GM12873 (cell line): ENCODE measurements around the gene CRIP2.

ENCODE experiments used
- TF ChIP-seq, protein P1 (sequence below): IDR thresholded peaks from 2 replicates; pipeline ENCODE4 v1.5.1; 2012; ENCODE audit warnings: low read depth, mild to moderate bottlenecking, moderate library complexity, low read length, control low read depth; ENCODE audit not compliant: insufficient read depth; ENCODE audit errors: missing control alignments

CRIP2 gene

DNA sequence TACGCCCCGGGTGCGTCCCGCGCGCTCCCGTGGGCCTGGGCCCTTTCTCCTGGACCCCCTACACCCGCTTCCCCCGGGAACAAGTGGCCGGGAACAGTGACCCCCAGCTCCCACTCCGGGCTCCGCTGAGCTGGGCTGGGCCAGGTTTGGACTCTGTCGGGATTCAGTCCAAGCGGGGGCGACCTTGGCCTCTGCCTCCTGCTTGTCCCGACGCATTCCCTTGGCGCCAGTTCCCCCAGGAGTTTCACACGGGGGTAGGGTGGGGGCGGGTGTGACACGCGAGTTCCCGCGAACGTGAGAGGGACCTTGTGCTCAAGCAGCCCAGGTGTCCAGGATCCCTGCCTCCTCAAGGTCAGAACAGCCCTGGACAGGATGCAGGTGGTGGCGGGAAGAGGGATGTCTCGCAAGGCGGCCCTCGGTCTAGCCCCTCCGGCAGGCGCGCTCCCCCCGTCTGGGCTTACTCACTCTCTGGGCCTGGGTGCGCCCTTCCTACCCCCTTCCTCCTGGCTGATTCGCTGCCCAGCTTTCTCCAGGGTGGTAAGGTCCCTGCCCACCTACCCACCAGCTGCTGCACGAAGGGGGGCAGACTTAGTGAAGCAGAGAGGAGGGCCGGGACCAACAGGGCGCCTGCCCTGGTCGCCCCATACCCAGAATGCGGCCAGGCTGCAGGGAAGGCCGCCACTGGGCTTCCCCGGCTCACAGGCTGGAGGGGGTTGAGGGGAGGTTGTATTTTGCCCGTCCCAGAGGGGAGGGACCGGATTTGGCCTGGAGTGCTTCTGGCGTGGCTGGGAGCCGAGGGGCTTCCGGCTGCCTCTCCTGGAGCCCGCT, 862 bp downstream of the CRIP2 start:
- TF ChIP-seq, protein P1, sequence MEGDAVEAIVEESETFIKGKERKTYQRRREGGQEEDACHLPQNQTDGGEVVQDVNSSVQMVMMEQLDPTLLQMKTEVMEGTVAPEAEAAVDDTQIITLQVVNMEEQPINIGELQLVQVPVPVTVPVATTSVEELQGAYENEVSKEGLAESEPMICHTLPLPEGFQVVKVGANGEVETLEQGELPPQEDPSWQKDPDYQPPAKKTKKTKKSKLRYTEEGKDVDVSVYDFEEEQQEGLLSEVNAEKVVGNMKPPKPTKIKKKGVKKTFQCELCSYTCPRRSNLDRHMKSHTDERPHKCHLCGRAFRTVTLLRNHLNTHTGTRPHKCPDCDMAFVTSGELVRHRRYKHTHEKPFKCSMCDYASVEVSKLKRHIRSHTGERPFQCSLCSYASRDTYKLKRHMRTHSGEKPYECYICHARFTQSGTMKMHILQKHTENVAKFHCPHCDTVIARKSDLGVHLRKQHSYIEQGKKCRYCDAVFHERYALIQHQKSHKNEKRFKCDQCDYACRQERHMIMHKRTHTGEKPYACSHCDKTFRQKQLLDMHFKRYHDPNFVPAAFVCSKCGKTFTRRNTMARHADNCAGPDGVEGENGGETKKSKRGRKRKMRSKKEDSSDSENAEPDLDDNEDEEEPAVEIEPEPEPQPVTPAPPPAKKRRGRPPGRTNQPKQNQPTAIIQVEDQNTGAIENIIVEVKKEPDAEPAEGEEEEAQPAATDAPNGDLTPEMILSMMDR = no peak

DNA sequence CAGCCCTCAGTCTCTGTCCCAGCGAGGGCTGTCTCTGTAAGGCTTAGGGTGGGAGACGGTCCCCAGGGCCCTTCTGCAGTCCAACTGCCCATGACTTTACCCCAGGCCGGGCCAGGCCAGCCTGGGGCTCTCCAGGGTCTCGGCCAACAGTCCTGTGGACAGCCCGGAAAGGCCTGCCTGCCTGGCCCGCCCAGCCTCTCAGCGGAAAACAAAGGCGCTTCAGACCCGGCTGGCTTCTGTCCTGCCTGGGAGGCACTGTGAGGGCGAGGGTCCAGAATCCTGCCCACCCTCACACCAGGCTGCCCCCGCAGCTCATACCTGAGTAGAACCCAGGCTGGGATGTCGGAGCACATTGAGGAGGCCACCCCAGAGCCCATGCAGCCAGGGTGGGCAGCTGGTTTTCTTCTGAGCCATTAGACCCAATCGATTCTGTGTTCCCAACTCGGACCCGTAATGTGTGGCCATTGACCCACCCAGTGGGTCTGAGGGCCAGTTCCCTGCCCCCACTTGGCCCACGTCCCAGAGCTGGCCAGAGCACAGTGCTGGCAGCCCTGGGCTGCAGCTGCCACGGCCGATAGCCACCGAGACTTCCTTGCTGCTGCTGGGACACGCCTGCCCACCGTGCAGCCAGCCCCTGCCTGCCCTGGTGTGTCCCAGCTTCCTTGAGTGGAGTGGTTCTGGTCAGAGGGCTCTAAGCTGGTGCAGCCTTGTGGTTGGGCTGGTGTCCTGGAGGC, 1.6 kb downstream of the CRIP2 start:
- TF ChIP-seq, protein P1 = no peak

DNA sequence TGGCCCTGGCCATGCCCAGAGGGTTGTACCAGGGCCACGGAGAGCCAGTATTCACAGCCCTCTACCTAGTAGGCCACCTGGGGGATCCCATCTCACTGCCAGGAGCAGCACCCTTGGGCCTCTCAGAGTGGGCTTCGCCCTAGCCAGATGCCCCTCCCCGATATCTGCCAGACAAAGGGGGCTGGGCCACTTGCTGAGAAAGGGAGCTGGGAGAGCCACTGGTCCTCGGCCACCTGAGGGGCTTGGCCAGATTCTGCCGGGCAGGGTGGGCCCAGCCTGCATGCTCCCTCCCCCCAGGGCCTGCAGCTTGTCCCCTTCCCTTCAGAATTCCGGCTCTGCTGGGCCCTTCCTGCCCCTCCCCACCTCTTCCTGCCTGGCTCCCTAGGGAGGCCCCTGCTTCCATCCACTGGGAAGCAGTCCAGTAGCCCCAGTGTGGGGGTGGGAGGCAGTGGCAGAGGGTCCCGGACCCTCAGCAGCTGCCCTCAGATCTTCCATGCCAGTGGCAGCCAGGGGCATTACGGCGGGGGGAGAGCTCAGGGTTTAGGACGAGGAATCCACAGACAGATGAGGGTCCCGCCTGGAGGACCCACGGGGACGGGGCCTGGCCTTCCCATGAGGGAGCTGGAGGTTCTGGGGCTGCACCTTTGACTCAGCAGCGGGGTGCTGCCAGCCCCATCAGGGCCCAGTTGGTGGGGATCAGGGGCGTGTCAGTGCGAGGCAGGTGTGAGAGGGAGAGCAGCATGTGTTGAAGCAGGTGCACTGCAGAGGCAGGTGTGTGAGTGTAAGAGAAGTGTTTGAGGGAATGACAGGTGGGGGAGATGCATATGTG, 2.4 kb downstream of the CRIP2 start:
- TF ChIP-seq, protein P1 = no peak

DNA sequence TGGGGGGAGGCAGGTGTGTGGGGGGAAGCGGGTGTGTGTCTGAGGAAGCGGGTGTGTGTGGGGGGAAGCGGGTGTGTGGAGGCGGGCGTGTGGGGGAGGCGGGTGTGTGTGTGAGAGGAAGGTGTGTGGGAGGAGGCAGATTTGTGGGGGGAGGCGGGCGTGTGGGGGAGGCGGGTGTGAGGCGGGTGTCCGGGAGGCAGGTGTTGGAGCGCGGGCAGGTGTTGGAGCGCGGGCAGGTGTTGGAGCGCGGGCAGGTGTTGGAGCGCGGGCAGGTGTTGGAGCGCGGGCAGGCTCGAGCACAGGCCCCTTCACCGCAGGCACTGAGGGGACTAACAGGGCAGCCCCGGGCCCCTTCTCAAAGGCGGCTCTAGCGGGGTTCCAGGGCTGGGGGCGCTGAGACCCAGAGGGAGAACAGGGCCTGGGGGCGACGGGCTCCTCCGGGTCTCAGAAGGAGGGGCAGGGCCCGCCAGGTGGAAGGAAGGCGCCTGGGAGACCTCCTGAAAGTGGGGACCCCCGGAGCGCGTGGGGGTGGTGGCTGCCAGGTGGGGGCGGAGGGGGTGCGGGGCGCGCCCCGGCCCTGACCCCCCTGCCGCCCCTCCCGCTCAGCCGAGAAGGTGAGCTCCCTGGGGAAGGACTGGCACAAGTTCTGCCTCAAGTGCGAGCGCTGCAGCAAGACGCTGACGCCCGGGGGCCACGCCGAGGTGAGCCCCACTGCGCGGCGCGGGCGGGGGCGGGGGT, 3.2 kb downstream of the CRIP2 start:
- TF ChIP-seq, protein P1 = no peak

DNA sequence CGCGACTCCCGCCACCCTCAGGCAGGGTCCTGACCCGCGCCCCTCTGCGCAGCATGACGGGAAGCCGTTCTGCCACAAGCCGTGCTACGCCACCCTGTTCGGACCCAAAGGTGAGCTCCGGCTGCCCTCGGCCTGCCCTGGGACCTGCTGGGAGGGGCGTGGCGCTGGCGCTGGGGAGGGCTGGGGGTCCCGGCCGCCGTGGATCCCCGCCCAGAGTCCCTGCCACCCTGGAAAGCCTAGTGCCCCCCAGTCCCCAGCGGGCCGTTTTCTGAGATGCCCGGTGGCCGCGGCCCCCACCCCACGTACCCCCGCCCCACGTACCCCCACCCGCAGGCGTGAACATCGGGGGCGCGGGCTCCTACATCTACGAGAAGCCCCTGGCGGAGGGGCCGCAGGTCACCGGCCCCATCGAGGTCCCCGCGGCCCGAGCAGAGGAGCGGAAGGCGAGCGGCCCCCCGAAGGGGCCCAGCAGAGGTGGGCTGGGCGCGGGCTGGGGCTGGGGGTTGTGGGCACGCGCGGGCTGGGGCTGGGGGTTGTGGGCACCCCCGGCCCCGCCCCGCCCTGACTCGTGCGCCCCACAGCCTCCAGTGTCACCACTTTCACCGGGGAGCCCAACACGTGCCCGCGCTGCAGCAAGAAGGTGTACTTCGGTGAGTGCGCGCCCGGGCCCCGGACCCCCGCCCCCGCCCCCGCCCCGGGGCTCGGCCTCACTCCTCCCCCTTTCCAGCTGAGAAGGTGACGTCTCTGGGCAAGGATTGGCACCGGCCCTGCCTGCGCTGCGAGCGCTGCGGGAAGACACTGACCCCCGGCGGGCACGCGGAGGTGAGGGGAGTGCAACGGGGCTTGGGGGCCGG, 4.0 kb downstream of the CRIP2 start:
- TF ChIP-seq, protein P1 = no peak

DNA sequence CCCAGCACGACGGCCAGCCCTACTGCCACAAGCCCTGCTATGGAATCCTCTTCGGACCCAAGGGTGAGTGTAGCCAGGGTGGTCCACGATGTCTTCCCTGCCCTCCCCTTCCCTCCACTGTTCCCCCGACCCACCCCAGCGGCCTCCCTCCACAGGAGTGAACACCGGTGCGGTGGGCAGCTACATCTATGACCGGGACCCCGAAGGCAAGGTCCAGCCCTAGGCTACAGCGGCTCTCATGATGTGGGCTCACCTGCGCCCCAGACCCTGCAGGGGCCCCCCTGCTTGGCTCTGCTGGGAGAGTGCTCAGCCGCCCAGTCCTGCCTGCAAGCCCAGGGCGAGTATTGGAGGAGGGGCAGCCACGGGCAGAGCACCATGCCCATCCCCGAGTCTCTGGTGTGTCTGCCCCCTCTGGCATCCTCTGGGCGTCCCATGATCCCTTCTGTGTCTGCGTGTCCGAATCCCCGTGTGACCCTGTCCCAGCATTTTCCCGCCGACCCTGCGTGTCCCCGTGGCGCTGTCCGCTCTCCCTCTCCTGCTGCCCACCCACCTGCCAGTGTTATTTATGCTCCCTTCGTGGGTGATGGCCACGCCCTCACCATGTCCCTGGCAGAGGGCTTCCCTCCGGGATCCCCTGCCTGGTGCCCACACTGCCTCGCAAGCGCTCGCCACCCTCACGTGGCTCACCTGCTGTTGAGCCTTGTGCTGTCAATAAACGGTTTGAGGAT, 5.0 kb downstream of the CRIP2 start:
- TF ChIP-seq, protein P1 = no peak
